Common myeloid progenitor, CD34-positive (primary cell): Measurements from ENCODE around the gene RABL6.
A peak's percentile ranks its signal among the peaks of the same experiment; 100 is the strongest.

Experiments
- CTCF ChIA-PET: fragments of 350-600 bp; sonication (Branson Sonifier 250); formaldehyde crosslinking; loops from one replicate; lab custom pipeline; 2021; ENCODE audit warnings: antibody characterized with exemption; lab: Charles Lee
- POLR2A ChIA-PET: fragments of 350-600 bp; sonication (Branson Sonifier 250); formaldehyde crosslinking; loops from one replicate; lab custom pipeline; 2021; ENCODE audit warnings: antibody characterized with exemption; lab: Charles Lee
- DNase-seq, 3 donors: peaks; one replicate each; pipeline versions ENCODE4 v3.0.0 to v3.0.0-alpha.2; 2013
- H3K27ac ChIP-seq, 2 experiments: 1 replicate in 1 of 2; 2 replicates in 1 of 2; pipeline ENCODE4 v1.7.0; 2013; ENCODE audit warnings: inconsistent platforms in 2 of 2, low read length in 2 of 2, mild to moderate bottlenecking in 2 of 2, low read depth in 1 of 2, moderate library complexity in 1 of 2; ENCODE audit not compliant: severe bottlenecking in 2 of 2, insufficient read depth in 1 of 2, poor library complexity in 1 of 2
- H3K27me3 ChIP-seq, 5 experiments: replicated peaks in 2 of 5; 1 replicate in 3 of 5; 2 replicates in 2 of 5; pipeline versions ENCODE4 v1.6.1 to v1.7.0; 2013; ENCODE audit warnings: low read length in 4 of 5, mild to moderate bottlenecking in 2 of 5, moderate library complexity in 2 of 5, inconsistent platforms in 1 of 5; ENCODE audit not compliant: insufficient read depth in 5 of 5, control insufficient read depth in 4 of 5
- H3K36me3 ChIP-seq, 4 experiments: 1 replicate in 2 of 4; 2 replicates in 2 of 4; pipeline versions ENCODE4 v1.6.1 to v1.7.0; 2013; ENCODE audit warnings: low read length in 3 of 4, control low read depth in 1 of 4, mild to moderate bottlenecking in 1 of 4; ENCODE audit not compliant: control insufficient read depth in 4 of 4, insufficient read depth in 4 of 4
- H3K4me1 ChIP-seq, 4 experiments: 1 replicate in 3 of 4; 2 replicates in 1 of 4; pipeline versions ENCODE4 v1.6.1 to v1.7.1; 2013; ENCODE audit warnings: low read length in 3 of 4, mild to moderate bottlenecking in 3 of 4, control low read depth in 1 of 4, inconsistent platforms in 1 of 4, moderate library complexity in 1 of 4; ENCODE audit not compliant: control insufficient read depth in 4 of 4, insufficient read depth in 4 of 4; ENCODE audit errors: control extremely low read depth in 1 of 4
- H3K4me3 ChIP-seq, 7 experiments: 1 replicate in 4 of 7; 2 replicates in 3 of 7; pipeline versions ENCODE4 v1.5.1 to v1.7.0; 2013; ENCODE audit warnings: mild to moderate bottlenecking in 7 of 7, low read length in 6 of 7, moderate library complexity in 6 of 7, inconsistent platforms in 2 of 7, low read depth in 2 of 7, control low read depth in 1 of 7; ENCODE audit not compliant: insufficient read depth in 4 of 7, control insufficient read depth in 1 of 7; ENCODE audit errors: extremely low read depth in 1 of 7
- H3K9me3 ChIP-seq, 5 experiments: 1 replicate in 4 of 5; 2 replicates in 1 of 5; pipeline versions ENCODE4 v1.6.1 to v1.7.1; 2013; ENCODE audit warnings: low read length in 4 of 5, mild to moderate bottlenecking in 2 of 5, inconsistent platforms in 1 of 5, low read depth in 1 of 5, moderate library complexity in 1 of 5; ENCODE audit not compliant: control insufficient read depth in 4 of 5, insufficient read depth in 2 of 5; ENCODE audit errors: control extremely low read depth in 1 of 5
- WGBS: methylation state at CpG from one replicate; pipeline ENCODE4 v1.1.5; 2013; ENCODE audit not compliant: insufficient coverage; 5-methylcytosine and 5-hydroxymethylcytosine counted together

The RABL6 gene

GRCh38 chr9:136775191-136775590, 32.6 kb upstream of the RABL6 start:
- Histone ChIP-seq H3K27ac (no peak overlapping the region), H3K4me1 (peaks cover 0 to 4% (median 4%) of the 10 kb centered on the region in 4 experiments), H3K4me3 (no peak overlapping the region), H3K27me3 (no peaks in the 10 kb centered on the region), H3K9me3 (peaks cover 0 to 4% (median 0%) of the 10 kb centered on the region in 5 experiments), H3K36me3 (no peaks in the 10 kb centered on the region)
- POLR2A ChIA-PET: no interaction called here
- WGBS: 97% methylated on average over 6 of the region's 6 CpGs
- CTCF ChIA-PET: interaction anchor here (1.1 to 10.8 kb wide), 3 partner anchors 9 to 18 kb away, joined by 3 to 75 read pairs (median 4); no protein-coding TSS in a partner anchor
- DNase-seq: no peak

GRCh38 chr9:136776947-136777346, 30.8 kb upstream of the RABL6 start:
- Histone ChIP-seq H3K27ac (no peak overlapping the region), H3K27me3 (no peaks in the 10 kb centered on the region), H3K4me3 (no peak overlapping the region), H3K4me1 (peaks cover 0 to 4% (median 4%) of the 10 kb centered on the region in 4 experiments), H3K36me3 (no peaks in the 10 kb centered on the region), H3K9me3 (peaks cover 0 to 4% (median 0%) of the 10 kb centered on the region in 5 experiments)
- WGBS: 94% methylated on average over 7 of the region's 7 CpGs
- ChIA-PET POLR2A (no interaction called here), CTCF (interaction anchor here (0.6 to 3.7 kb wide), 8 partner anchors 8 to 223 kb away, joined by 3 to 26 read pairs (median 10); partner anchors contain the start of gene LCN15)
- no peak for DNase-seq

- 97% methylated on average over 13 of the region's 14 CpGs for WGBS
- no peak overlapping the region for H3K27ac ChIP-seq
- ChIA-PET CTCF (interaction anchor here (0.9 to 3.7 kb wide), 9 partner anchors 9 to 26 kb away, joined by 3 to 26 read pairs (median 10); partner anchors contain the start of gene LCN15), POLR2A (no interaction called here)
- no peak for DNase-seq
- H3K4me3 ChIP-seq: no peak overlapping the region
- H3K9me3 ChIP-seq: peaks cover 0 to 4% (median 0%) of the 10 kb centered on the region in 5 experiments
- H3K27me3 ChIP-seq: no peaks in the 10 kb centered on the region
- H3K4me1 ChIP-seq: peaks cover 0 to 4% (median 4%) of the 10 kb centered on the region in 4 experiments
- no peaks in the 10 kb centered on the region for H3K36me3 ChIP-seq
Measured at GRCh38 chr9:136777359-136777758, 30.4 kb upstream of the RABL6 start.

GRCh38 chr9:136779808-136780207, 27.9 kb upstream of the RABL6 start:
- no peak overlapping the region for H3K27ac ChIP-seq
- peaks cover 0 to 5% (median 2%) of the 10 kb centered on the region in 4 experiments for H3K4me1 ChIP-seq
- H3K27me3 ChIP-seq: no peaks in the 10 kb centered on the region
- CTCF ChIA-PET: interaction anchor here (1.5 to 3.7 kb wide), 3 partner anchors 9 to 13 kb away, joined by 6 to 26 read pairs (median 14); no protein-coding TSS in a partner anchor
- POLR2A ChIA-PET: no interaction called here
- WGBS: 100% methylated on average over 4 of the region's 5 CpGs
- H3K9me3 ChIP-seq: no peaks in the 10 kb centered on the region
- no peak overlapping the region for H3K4me3 ChIP-seq
- no peak for DNase-seq
- H3K36me3 ChIP-seq: no peaks in the 10 kb centered on the region

- Histone ChIP-seq H3K4me3 (no peak overlapping the region), H3K27ac (no peak overlapping the region), H3K36me3 (no peaks in the 10 kb centered on the region), H3K4me1 (peaks cover 0 to 9% (median 2%) of the 10 kb centered on the region in 4 experiments), H3K27me3 (no peaks in the 10 kb centered on the region), H3K9me3 (no peaks in the 10 kb centered on the region)
- no peak for DNase-seq
- ChIA-PET POLR2A (interaction anchor here (1.0 kb wide), 1 partner anchor 458 kb away, joined by 3 read pairs; the partner anchor contains the start of gene TUBB4B), CTCF (interaction anchor here (8.3 kb wide), 1 partner anchor 12 kb away, joined by 75 read pairs; no protein-coding TSS in a partner anchor)
- WGBS: no CpG with 5 or more reads among the region's 3 CpGs
Measured at GRCh38 chr9:136782452-136782851, 25.3 kb upstream of the RABL6 start.

GRCh38 chr9:136784249-136784996, 23.3 kb upstream of the RABL6 start:
- H3K9me3 ChIP-seq: no peaks in the 10 kb centered on the region
- POLR2A ChIA-PET: no interaction called here
- H3K4me1 ChIP-seq: peaks cover 0 to 18% (median 7%) of the 10 kb centered on the region in 4 experiments
- WGBS: 36% methylated on average over 8 of the region's 9 CpGs
- no peaks in the 10 kb centered on the region for H3K27me3 ChIP-seq
- H3K4me3 ChIP-seq: no peak overlapping the region
- peak in 2 of 3 donors; percentile 48 to 57 for DNase-seq
- no peak overlapping the region for H3K27ac ChIP-seq
- no peaks in the 10 kb centered on the region for H3K36me3 ChIP-seq
- CTCF ChIA-PET: interaction anchor here (1.0 to 8.3 kb wide), 2 partner anchors 14 to 55 kb away, joined by 3 to 75 read pairs; no protein-coding TSS in a partner anchor

GRCh38 chr9:136784997-136785361, 22.8 kb upstream of the RABL6 start:
- Histone ChIP-seq H3K27me3 (no peaks in the 10 kb centered on the region), H3K9me3 (no peaks in the 10 kb centered on the region), H3K27ac (no peak overlapping the region), H3K36me3 (no peaks in the 10 kb centered on the region), H3K4me1 (peaks cover 0 to 19% (median 7%) of the 10 kb centered on the region in 4 experiments), H3K4me3 (no peak overlapping the region)
- WGBS: 97% methylated on average over 4 of the region's 6 CpGs
- POLR2A ChIA-PET: no interaction called here
- CTCF ChIA-PET: interaction anchor here (1.1 to 8.3 kb wide), 4 partner anchors 15 to 280 kb away, joined by 3 to 75 read pairs (median 6); no protein-coding TSS in a partner anchor
- peak in 1 of 3 donors; percentile 54 for DNase-seq
